K562 (cell line): ENCODE data around the gene MICAL2. TPM values are rescaled to one million over a fixed set of nuclear protein-coding genes. Genes with fewer than 3 reads are reported as not detected.

ENCODE experiments used
- ATAC-seq: fragments of 200-7000 bp; cut with Tn5 transposase; 3 replicates; pipeline ENCODE4 v1.9.1; 2020; ENCODE audit warnings: moderate library complexity
- BruUV-seq: library from RNA; stranded (reverse); fragments of 400-500 nt; replicated peaks from 2 replicates; lab custom pipeline; 2021; lab: Mats Ljungman, UMichigan
- CTCF ChIA-PET: fragments of 300-600 bp; formaldehyde crosslinking; extraction: SDS; loops from one replicate; lab custom pipeline; 2021; ENCODE audit warnings: low intra/inter-chr PET ratio; lab: Yijun Ruan, JAX
- POLR2A ChIA-PET: fragments of 300-600, 350-650 bp; sonication (Branson Sonifier 250); formaldehyde crosslinking; extraction: SDS; loops from one replicate; lab custom pipeline; 2021; ENCODE audit warnings: antibody characterized with exemption, inconsistent platforms; lab: Yijun Ruan, JAX
- DNase-seq, 4 experiments: peaks; one replicate each; pipeline versions ENCODE4 v3.0.0 to v3.0.0-alpha.2; 2011 to 2018; ENCODE audit warnings: low spot score in 3 of 4, mixed read lengths in 3 of 4; ENCODE audit errors: extremely low read depth in 1 of 4
- FAIRE-seq: peaks from 2 replicates; lab custom pipeline; 2011; peaks lifted over from hg19 to GRCh38; lab: Jason Lieb, UNC
- H2AFZ ChIP-seq: 2 replicates; pipeline ENCODE4 v1.6.0; 2011; ENCODE audit warnings: low read depth, low read length, control low read depth, inconsistent platforms
- H3K27ac ChIP-seq: fragments of 200-600 bp; 3 replicates; pipeline ENCODE4 v1.8.0; 2011; ENCODE audit warnings: low read depth, mild to moderate bottlenecking, control low read depth, inconsistent platforms, low read length, moderate library complexity, mixed read lengths; ENCODE audit errors: extremely low read depth
- H3K27me3 ChIP-seq, 2 experiments: fragments of 300-600 bp in 1 of 2; 2 replicates in 1 of 2; 3 replicates in 1 of 2; pipeline versions ENCODE4 v1.6.0 to v1.8.0; 2011; ENCODE audit warnings: inconsistent platforms in 2 of 2, low read length in 2 of 2, mild to moderate bottlenecking in 1 of 2, mixed read lengths in 1 of 2, moderate library complexity in 1 of 2; ENCODE audit not compliant: control insufficient read depth in 2 of 2, insufficient read depth in 2 of 2
- H3K36me3 ChIP-seq: fragments of 300-600 bp; 3 replicates; pipeline ENCODE4 v1.8.0; 2011; ENCODE audit warnings: mild to moderate bottlenecking, low read length, inconsistent platforms; ENCODE audit not compliant: control insufficient read depth, insufficient read depth
- H3K4me1 ChIP-seq, 2 experiments: fragments of 200-600 bp in 1 of 2; replicated peaks in 1 of 2; 2 replicates in 1 of 2; 3 replicates in 1 of 2; pipeline versions ENCODE4 v1.5.1 to v1.8.0; 2011; ENCODE audit warnings: inconsistent platforms in 2 of 2, low read length in 2 of 2, mild to moderate bottlenecking in 1 of 2, mixed read lengths in 1 of 2, moderate library complexity in 1 of 2; ENCODE audit not compliant: control insufficient read depth in 2 of 2, insufficient read depth in 2 of 2
- H3K4me2 ChIP-seq: 2 replicates; pipeline ENCODE4 v1.6.1; 2011; ENCODE audit warnings: low read length, control low read depth, inconsistent platforms, mixed read lengths; ENCODE audit not compliant: insufficient read depth
- H3K4me3 ChIP-seq: fragments of 200-600 bp; sonication (generic), shearing (Covaris generic); 2 replicates; pipeline ENCODE4 v1.5.1; 2016; ENCODE audit warnings: control low read depth, inconsistent platforms
- H3K79me2 ChIP-seq: fragments of 200-600 bp; 3 replicates; pipeline ENCODE4 v1.8.0; 2011; ENCODE audit warnings: low read length, inconsistent platforms; ENCODE audit not compliant: control insufficient read depth, insufficient read depth
- H3K9ac ChIP-seq, 2 experiments: 2 replicates each; pipeline versions ENCODE4 v1.6.0 to v1.6.1; 2011; ENCODE audit warnings: low read depth in 2 of 2, low read length in 2 of 2, control low read depth in 1 of 2, inconsistent platforms in 1 of 2, mild to moderate bottlenecking in 1 of 2, mixed read lengths in 1 of 2; ENCODE audit not compliant: insufficient read depth in 1 of 2
- H3K9me1 ChIP-seq: one replicate; pipeline ENCODE4 v1.6.0; 2011; ENCODE audit warnings: inconsistent platforms, mild to moderate bottlenecking, low read length, moderate library complexity; ENCODE audit not compliant: control insufficient read depth, insufficient read depth
- H3K9me3 ChIP-seq: replicated peaks from 2 replicates; pipeline ENCODE4 v1.5.1; 2011; ENCODE audit warnings: low read depth, low read length, inconsistent platforms; ENCODE audit not compliant: control insufficient read depth, insufficient read depth
- H4K20me1 ChIP-seq: replicated peaks from 2 replicates; pipeline ENCODE4 v1.6.1; 2011; ENCODE audit warnings: low read length, inconsistent platforms, mixed read lengths; ENCODE audit not compliant: control insufficient read depth, insufficient read depth
- CHD2 ChIP-seq: IDR thresholded peaks from 2 replicates; pipeline ENCODE4 v1.6.1; 2011; ENCODE audit warnings: low read depth, low read length
- HIVEP1 ChIP-seq: fragments of 250-450 bp; sonication (Bioruptor Pico); IDR thresholded peaks from 2 replicates; pipeline ENCODE4 v1.4.0; 2020; ENCODE audit warnings: mild to moderate bottlenecking
- IRF2 ChIP-seq: sonication (generic); formaldehyde crosslinking; IDR thresholded peaks from 2 replicates; pipeline ENCODE4 v1.8.1; 2022; ENCODE audit warnings: mild to moderate bottlenecking, missing genetic modification reagents
- KDM4B ChIP-seq, 2 experiments: fragments of 450-650 bp in 1 of 2; sonication (generic) in 1 of 2; IDR thresholded peaks; 2 replicates each; pipeline ENCODE4 v1.6.1; 2016 to 2017; ENCODE audit warnings: borderline replicate concordance in 2 of 2, antibody characterized with exemption in 1 of 2, low read depth in 1 of 2, mild to moderate bottlenecking in 1 of 2
- NONO ChIP-seq, 2 experiments: fragments of 200-400 bp in 1 of 2; fragments of 450-650 bp in 1 of 2; formaldehyde crosslinking in 1 of 2; IDR thresholded peaks; 2 replicates each; pipeline ENCODE4 v1.6.1; 2017; ENCODE audit warnings: low read depth in 2 of 2, mild to moderate bottlenecking in 2 of 2, moderate library complexity in 2 of 2, low read length in 1 of 2
- RNF2 ChIP-seq: sonication (generic); IDR thresholded peaks from 2 replicates; pipeline ENCODE4 v1.6.1; 2016
- SIN3B ChIP-seq: fragments of 450-650 bp; IDR thresholded peaks from 2 replicates; pipeline ENCODE4 v1.6.1; 2017; ENCODE audit warnings: low read depth, mild to moderate bottlenecking, moderate library complexity
- SMAD1 ChIP-seq: fragments of 150-350 bp; IDR thresholded peaks from 2 replicates; pipeline ENCODE4 v1.6.1; 2014; ENCODE audit warnings: low read length, low read depth; ENCODE audit not compliant: partially characterized antibody
- SRSF7 ChIP-seq: fragments of 200-400 bp; formaldehyde crosslinking; optimal IDR thresholded peaks from 2 replicates; pipeline ENCODE3; 2017; ENCODE audit warnings: mild to moderate bottlenecking, low read depth, low read length
- TCFL5 ChIP-seq: fragments of 250-450 bp; sonication (Bioruptor Pico); conservative IDR thresholded peaks from 2 replicates; pipeline ENCODE4 v1.6.1; 2021; ENCODE audit warnings: mild to moderate bottlenecking, moderate library complexity, matching md5 sums
- ZFX ChIP-seq: sonication (generic); formaldehyde crosslinking; IDR thresholded peaks from 2 replicates; pipeline ENCODE4 v1.8.0; 2022; ENCODE audit warnings: mild to moderate bottlenecking, missing genetic modification reagents, moderate library complexity
- ZNF146 ChIP-seq: IDR thresholded peaks from one replicate; pipeline ENCODE4 v1.6.1; 2018; ENCODE audit warnings: missing compliant biosample characterization; ENCODE audit not compliant: unreplicated experiment
- ZNF282 ChIP-seq: sonication (generic); formaldehyde crosslinking; IDR thresholded peaks from 2 replicates; pipeline ENCODE4 v1.8.1; 2023; ENCODE audit warnings: missing genetic modification reagents
- ZNF699 ChIP-seq: fragments of 250-450 bp; sonication (Bioruptor Pico); IDR thresholded peaks from 2 replicates; pipeline ENCODE4 v1.8.0; 2021; ENCODE audit warnings: mild to moderate bottlenecking, moderate library complexity; ENCODE audit not compliant: insufficient replicate concordance
- WGBS: fragments of 100-300 bp; shearing (Covaris generic); methylation state at CpG from one replicate; pipeline ENCODE4 v1.1.6; 2016; ENCODE audit warnings: low coverage, mixed read lengths; ENCODE audit not compliant: insufficient coverage; ENCODE audit errors: missing lambda C conversion rate; 5-methylcytosine and 5-hydroxymethylcytosine counted together
- in situ Hi-C: fragments of 300-500 bp; cut with MboI; formaldehyde crosslinking; loops from 4 replicates; pipeline ENCODE4 v1.15.0; 2018; ENCODE audit warnings: inconsistent platforms, mixed read lengths
- intact Hi-C: fragments of 100-400 bp; cut with micrococcal nuclease; formaldehyde crosslinking; loops from 2 replicates; pipeline ENCODE4 v1.14.2; 2022
- polyA plus RNA-seq, 8 experiments: library from polyadenylated mRNA; depleted of rRNA in 4 of 8; stranded (reverse) in 5 of 8; unstranded in 3 of 8; fragments of >200 nt; fragmentation: Nextera tagmentation in 2 of 8; fragmentation: Illumina TruSeq in 1 of 8; extraction: Ambion mirVana in 2 of 8; extraction: Trizol in 1 of 8; gene quantifications; 2 replicates each; pipeline versions ENCODE4 v1.2.1 to v1.2.3, GENCODE V29; 2011 to 2014; ENCODE audit warnings: inconsistent platforms in 1 of 8, missing spikeins in 1 of 8
- total RNA-seq, 7 experiments: library from RNA; depleted of rRNA in 6 of 7; stranded (reverse); fragments of >200 nt in 6 of 7; fragmentation: Illumina TruSeq in 2 of 7; extraction: Trizol in 2 of 7; gene quantifications; 2 replicates each; pipeline versions ENCODE4 v1.2.1 to v1.2.3, GENCODE V29; 2011 to 2021; ENCODE audit warnings: low replicate concordance in 1 of 7
- TF ChIP-seq, protein P1 (sequence below): fragments of 450-650 bp; IDR thresholded peaks from 2 replicates; pipeline ENCODE4 v1.6.1; 2014; ENCODE audit warnings: low read depth, mild to moderate bottlenecking, moderate library complexity, borderline replicate concordance
- TF ChIP-seq, protein P2 (sequence below): fragments of 200-400 bp; formaldehyde crosslinking; IDR thresholded peaks from 2 replicates; pipeline ENCODE4 v1.6.1; 2017; ENCODE audit warnings: mild to moderate bottlenecking, low read depth, low read length, moderate library complexity
- TF ChIP-seq, protein P3 (sequence below), 3 experiments: fragments of 200-800 bp in 1 of 3; sonication (Bioruptor generic) in 1 of 3; sonication (generic) in 1 of 3; formaldehyde crosslinking in 1 of 3; IDR thresholded peaks; 2 replicates each; pipeline versions ENCODE4 v1.6.1 to v1.8.0; 2016 to 2022; ENCODE audit warnings: mild to moderate bottlenecking in 2 of 3, missing compliant biosample characterization in 2 of 3, missing genetic modification characterization in 2 of 3, missing genetic modification reagents in 1 of 3

Gene MICAL2
- total and polyA plus RNA-seq, 9 of the 15 experiments (the other 6 are each of a cell fraction or from before 2014, with no cell fraction given), result 4.7 to 64.2 (median 33.6) TPM

DNA sequence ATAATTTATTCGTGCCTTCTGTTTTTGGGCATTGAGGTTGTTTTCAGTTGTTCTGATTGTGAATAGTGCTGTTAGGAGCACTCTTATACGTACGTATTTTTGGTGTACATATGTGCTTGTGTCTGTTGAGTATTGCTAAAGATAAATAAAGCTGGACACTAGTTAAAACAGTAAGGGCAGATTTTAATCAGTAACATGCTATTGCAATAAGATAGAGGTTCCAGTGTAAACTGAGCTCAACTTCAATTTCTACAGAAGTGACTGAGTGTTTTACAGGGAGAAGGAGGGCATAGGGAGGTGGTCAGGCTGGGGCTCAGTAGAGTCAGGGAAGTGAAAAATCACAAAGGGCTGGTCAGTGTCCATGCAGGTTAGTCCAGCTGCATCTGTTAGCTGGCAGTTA lies 191.0 kb downstream of the MICAL2 start:
- 3% methylated on average over 3 of the region's 3 CpGs for WGBS

More for the DNA sequence above, 191.0 kb downstream of the MICAL2 start:
- Histone ChIP-seq H3K27me3 (no peaks in the 10 kb centered on the region), H3K4me2 (no peak overlapping the region), H2AFZ (no peak overlapping the region), H3K9me1 (no peaks in the 10 kb centered on the region), H3K4me3 (no peak overlapping the region), H4K20me1 (no peaks in the 10 kb centered on the region), H3K27ac (no peak overlapping the region), H3K79me2 (no peaks in the 10 kb centered on the region), H3K4me1 (no peaks in the 10 kb centered on the region), H3K9ac (no peak overlapping the region), H3K36me3 (no peaks in the 10 kb centered on the region), H3K9me3 (0 out of 2 replicates have a peak, but pooled peaks cover 3% of the 10 kb centered on the region)
- intact Hi-C loops (no loop called here), in situ Hi-C loops (no loop called here)
- DNase-seq (no peak), FAIRE-seq (no peak), ATAC-seq (no peak)
- POLR2A ChIA-PET, result interaction anchor here (0.5 kb wide), 1 partner anchor 131 kb away, joined by 3 read pairs; no protein-coding TSS in a partner anchor
- no peak for TF ChIP-seq IRF2
- no peak for TF ChIP-seq TCFL5 (CRISPR knock-in tag)
- TF ChIP-seq NONO (IDR thresholded peaks at IDR 0.05; ENCODE audit: low read depth in 2 of 2, low read length in 1 of 2), result no peak
- TF ChIP-seq ZNF146 (CRISPR knock-in tag), result no peak
- TF ChIP-seq, protein P1, sequence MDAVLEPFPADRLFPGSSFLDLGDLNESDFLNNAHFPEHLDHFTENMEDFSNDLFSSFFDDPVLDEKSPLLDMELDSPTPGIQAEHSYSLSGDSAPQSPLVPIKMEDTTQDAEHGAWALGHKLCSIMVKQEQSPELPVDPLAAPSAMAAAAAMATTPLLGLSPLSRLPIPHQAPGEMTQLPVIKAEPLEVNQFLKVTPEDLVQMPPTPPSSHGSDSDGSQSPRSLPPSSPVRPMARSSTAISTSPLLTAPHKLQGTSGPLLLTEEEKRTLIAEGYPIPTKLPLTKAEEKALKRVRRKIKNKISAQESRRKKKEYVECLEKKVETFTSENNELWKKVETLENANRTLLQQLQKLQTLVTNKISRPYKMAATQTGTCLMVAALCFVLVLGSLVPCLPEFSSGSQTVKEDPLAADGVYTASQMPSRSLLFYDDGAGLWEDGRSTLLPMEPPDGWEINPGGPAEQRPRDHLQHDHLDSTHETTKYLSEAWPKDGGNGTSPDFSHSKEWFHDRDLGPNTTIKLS, result no peak
- no peak for TF ChIP-seq ZNF282
- no peak for TF ChIP-seq SIN3B
- TF ChIP-seq HIVEP1 (CRISPR knock-in tag), result no peak
- no peak for TF ChIP-seq SMAD1
- TF ChIP-seq KDM4B (IDR thresholded peaks at IDR 0.05; ENCODE audit: borderline replicate concordance in 2 of 2, low read depth in 1 of 2), result no peak
- no peak for TF ChIP-seq ZFX (CRISPR knock-in tag)
- TF ChIP-seq, protein P2, sequence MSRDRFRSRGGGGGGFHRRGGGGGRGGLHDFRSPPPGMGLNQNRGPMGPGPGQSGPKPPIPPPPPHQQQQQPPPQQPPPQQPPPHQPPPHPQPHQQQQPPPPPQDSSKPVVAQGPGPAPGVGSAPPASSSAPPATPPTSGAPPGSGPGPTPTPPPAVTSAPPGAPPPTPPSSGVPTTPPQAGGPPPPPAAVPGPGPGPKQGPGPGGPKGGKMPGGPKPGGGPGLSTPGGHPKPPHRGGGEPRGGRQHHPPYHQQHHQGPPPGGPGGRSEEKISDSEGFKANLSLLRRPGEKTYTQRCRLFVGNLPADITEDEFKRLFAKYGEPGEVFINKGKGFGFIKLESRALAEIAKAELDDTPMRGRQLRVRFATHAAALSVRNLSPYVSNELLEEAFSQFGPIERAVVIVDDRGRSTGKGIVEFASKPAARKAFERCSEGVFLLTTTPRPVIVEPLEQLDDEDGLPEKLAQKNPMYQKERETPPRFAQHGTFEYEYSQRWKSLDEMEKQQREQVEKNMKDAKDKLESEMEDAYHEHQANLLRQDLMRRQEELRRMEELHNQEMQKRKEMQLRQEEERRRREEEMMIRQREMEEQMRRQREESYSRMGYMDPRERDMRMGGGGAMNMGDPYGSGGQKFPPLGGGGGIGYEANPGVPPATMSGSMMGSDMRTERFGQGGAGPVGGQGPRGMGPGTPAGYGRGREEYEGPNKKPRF, result no peak
- no peak for TF ChIP-seq CHD2
- TF ChIP-seq SRSF7, result no peak
- TF ChIP-seq ZNF699 (CRISPR knock-in tag), result no peak
- TF ChIP-seq, protein P3, sequence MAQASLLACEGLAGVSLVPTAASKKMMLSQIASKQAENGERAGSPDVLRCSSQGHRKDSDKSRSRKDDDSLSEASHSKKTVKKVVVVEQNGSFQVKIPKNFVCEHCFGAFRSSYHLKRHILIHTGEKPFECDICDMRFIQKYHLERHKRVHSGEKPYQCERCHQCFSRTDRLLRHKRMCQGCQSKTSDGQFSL (CRISPR knock-in tag; IDR thresholded peaks at IDR 0.05), result no peak
- TF ChIP-seq, protein P3 (tag; IDR thresholded peaks at IDR 0.05), result no peak
- no peak for TF ChIP-seq RNF2
- CTCF ChIA-PET, result no interaction called here
- BruUV-seq, result no TSS peak
